Mesothelial cell of epicardium (in vitro differentiated cells): Measurements from ENCODE around the gene FUT8. TPM values are rescaled to one million over a fixed set of nuclear protein-coding genes. Genes with fewer than 3 reads are reported as not detected.

Experiments used
- DNase-seq, 2 experiments: peaks; one replicate each; pipeline ENCODE4 v3.0.0; 2021; ENCODE audit warnings: low spot score in 2 of 2; ENCODE audit not compliant: unreplicated experiment in 2 of 2
- H3K27ac Mint-ChIP-seq: 2 replicates; pipeline ENCODE4 v1.8.0; 2021; ENCODE audit warnings: mixed read lengths
- H3K27me3 Mint-ChIP-seq: 2 replicates; pipeline ENCODE4 v1.8.0; 2021; ENCODE audit warnings: low read depth, mixed read lengths
- H3K36me3 Mint-ChIP-seq: 2 replicates; pipeline ENCODE4 v1.8.0; 2021; ENCODE audit warnings: mixed read lengths
- H3K4me1 Mint-ChIP-seq: 2 replicates; pipeline ENCODE4 v1.8.0; 2021; ENCODE audit warnings: mixed read lengths
- H3K4me3 Mint-ChIP-seq: 2 replicates; pipeline ENCODE4 v1.8.0; 2021; ENCODE audit warnings: mild to moderate bottlenecking, moderate library complexity, mixed read lengths
- H3K9me3 Mint-ChIP-seq: 2 replicates; pipeline ENCODE4 v1.8.0; 2021; ENCODE audit warnings: mixed read lengths
- total RNA-seq: library from RNA; stranded (reverse); gene quantifications from 3 replicates; pipeline ENCODE4 v1.2.1, GENCODE V29; 2021
- TF ChIP-seq, protein P1 (sequence below): fragments of 200-600 bp; sonication (generic); IDR thresholded peaks from one replicate; pipeline ENCODE4 v1.5.0; 2021; ENCODE audit warnings: antibody characterized with exemption; ENCODE audit not compliant: unreplicated experiment

Gene FUT8
- total RNA-seq, 1 donor from 2014 or later: 49.4 TPM

DNA sequence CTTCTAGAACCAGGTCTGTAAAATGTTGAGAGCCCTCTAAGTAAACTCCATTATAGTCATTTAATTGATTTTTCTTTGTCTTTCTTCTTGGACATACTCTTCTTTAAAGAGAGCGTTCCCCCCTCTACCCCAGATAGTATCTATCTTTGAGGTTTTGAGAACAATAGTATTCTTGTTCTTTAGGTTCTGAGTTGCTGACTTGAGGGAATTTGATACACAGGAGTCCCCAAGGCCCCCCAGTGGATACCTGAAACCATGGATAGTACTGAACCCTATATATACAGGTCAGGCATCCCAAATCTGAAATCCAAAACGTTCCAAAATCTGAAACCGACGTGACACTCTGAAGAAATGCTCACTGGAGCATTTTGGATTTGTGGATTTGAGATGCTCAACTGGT is 65.5 kb downstream of the FUT8 start:
- Mint-ChIP-seq H3K27me3 (peaks cover 15% of the 10 kb centered on the region), H3K36me3 (peaks cover 2% of the 10 kb centered on the region), H3K4me1 (peaks cover 22% of the 10 kb centered on the region), H3K27ac (no peak overlapping the region), H3K9me3 (peaks cover 3% of the 10 kb centered on the region), H3K4me3 (no peak overlapping the region)
- DNase-seq: no peak
- TF ChIP-seq, protein P1, sequence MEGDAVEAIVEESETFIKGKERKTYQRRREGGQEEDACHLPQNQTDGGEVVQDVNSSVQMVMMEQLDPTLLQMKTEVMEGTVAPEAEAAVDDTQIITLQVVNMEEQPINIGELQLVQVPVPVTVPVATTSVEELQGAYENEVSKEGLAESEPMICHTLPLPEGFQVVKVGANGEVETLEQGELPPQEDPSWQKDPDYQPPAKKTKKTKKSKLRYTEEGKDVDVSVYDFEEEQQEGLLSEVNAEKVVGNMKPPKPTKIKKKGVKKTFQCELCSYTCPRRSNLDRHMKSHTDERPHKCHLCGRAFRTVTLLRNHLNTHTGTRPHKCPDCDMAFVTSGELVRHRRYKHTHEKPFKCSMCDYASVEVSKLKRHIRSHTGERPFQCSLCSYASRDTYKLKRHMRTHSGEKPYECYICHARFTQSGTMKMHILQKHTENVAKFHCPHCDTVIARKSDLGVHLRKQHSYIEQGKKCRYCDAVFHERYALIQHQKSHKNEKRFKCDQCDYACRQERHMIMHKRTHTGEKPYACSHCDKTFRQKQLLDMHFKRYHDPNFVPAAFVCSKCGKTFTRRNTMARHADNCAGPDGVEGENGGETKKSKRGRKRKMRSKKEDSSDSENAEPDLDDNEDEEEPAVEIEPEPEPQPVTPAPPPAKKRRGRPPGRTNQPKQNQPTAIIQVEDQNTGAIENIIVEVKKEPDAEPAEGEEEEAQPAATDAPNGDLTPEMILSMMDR: no peak

DNA sequence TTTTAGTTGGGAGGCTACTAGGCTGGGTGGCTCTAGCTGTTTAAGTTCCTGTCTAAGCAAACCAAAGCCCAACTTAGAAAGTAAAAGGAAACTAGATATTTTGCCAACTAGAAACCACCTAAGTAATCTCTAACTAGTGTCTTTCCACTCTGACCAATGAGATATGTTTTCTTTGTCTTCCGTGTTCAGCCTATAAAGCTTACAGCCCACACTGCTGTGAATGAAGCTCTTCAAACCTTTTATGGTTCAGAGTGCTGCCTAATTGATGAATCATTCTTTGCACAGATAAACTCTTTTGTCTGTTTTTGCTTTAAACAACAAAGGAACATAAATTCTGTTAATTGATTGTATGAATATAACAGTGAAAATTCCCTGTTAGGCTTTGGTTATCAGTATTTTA is 66.1 kb downstream of the FUT8 start:
- Mint-ChIP-seq H3K4me1 (peaks cover 19% of the 10 kb centered on the region), H3K9me3 (peaks cover 3% of the 10 kb centered on the region), H3K36me3 (peaks cover 2% of the 10 kb centered on the region), H3K27ac (no peak overlapping the region), H3K27me3 (peaks cover 15% of the 10 kb centered on the region), H3K4me3 (no peak overlapping the region)
- DNase-seq: no peak
- TF ChIP-seq, protein P1: no peak

DNA sequence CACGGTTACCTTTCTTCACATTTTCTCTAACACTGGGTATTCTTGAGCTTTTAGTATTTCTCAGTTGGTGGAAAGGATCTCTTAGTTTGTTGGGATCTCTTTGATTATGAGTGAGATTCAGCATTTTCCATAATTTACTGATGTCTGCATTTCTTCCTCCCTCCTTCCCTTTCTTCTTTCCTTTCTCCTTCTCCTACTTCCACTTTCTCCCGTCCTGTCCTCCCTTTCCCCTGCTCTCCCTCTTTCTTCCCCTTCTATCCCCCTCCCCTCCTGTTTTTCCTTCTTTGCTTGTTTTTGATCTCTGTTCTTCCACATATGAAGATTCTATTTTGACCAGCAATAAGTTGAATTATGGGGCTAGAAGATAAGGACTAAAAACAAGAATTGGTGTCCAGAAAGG is 66.9 kb downstream of the FUT8 start:
- Mint-ChIP-seq H3K36me3 (peaks cover 7% of the 10 kb centered on the region), H3K9me3 (peaks cover 3% of the 10 kb centered on the region), H3K4me1 (peaks cover 14% of the 10 kb centered on the region), H3K27ac (no peak overlapping the region), H3K27me3 (peaks cover 15% of the 10 kb centered on the region), H3K4me3 (no peak overlapping the region)
- no peak for DNase-seq
- TF ChIP-seq, protein P1: no peak

DNA sequence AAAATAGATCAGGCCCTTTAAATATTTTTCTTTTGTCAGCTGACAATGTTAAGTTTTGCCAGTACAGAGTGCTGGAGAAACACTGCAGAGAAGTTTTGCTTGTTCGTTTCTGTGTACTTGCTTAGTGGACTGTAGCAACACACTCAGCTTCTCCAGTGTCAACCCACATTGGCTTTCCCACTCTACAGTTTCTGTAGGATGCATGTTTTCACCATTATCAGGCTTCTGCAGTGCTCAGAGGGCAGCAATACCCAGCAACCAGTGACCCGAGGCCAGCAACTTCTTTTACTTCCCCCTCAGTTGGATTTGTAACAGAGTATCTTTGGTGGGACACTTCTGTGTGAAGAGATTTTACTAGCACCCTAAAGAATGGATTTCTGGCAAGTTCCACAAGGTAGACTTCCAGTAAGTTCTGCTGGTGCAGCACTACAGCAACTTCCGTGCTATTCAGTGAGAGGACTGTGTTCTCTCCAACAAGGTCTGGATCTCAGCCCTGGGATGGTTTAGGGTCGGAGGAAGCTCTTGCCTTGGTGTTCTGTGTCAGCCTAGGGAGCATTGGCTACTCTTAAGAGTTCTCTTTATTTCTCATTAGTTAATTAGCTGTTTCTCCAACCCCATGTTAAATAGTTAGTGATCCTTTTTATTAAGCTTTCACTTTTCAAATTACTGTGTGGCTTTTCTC is 70.4 kb downstream of the FUT8 start:
- TF ChIP-seq, protein P1: no peak
- Mint-ChIP-seq H3K9me3 (peaks cover 4% of the 10 kb centered on the region), H3K4me1 (peaks cover 33% of the 10 kb centered on the region), H3K4me3 (no peak overlapping the region), H3K27ac (no peak overlapping the region), H3K36me3 (peaks cover 8% of the 10 kb centered on the region), H3K27me3 (peaks cover 9% of the 10 kb centered on the region)
- DNase-seq: no peak

DNA sequence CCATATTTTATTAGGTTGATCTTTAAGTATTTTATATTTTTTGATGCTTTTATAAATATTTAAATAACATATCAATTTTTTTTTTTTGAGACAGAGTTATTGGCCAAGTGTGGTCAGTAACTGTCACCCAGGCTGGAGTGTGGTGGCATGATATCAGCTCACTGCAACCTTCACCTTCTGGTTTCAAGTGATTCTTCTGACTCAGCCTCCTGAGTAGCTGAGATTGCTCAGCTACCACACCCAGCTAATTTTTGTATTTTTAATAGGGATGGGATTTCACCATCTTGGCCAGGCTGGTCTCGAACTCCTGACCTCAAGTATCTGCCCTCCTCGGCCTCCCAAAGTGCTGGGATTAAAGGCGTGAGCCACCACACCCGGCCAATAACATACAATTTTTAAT is 71.1 kb downstream of the FUT8 start:
- Mint-ChIP-seq H3K4me3 (no peak overlapping the region), H3K27me3 (peaks cover 9% of the 10 kb centered on the region), H3K36me3 (peaks cover 8% of the 10 kb centered on the region), H3K27ac (no peak overlapping the region), H3K4me1 (peaks cover 33% of the 10 kb centered on the region), H3K9me3 (peaks cover 4% of the 10 kb centered on the region)
- TF ChIP-seq, protein P1: no peak
- no peak for DNase-seq

DNA sequence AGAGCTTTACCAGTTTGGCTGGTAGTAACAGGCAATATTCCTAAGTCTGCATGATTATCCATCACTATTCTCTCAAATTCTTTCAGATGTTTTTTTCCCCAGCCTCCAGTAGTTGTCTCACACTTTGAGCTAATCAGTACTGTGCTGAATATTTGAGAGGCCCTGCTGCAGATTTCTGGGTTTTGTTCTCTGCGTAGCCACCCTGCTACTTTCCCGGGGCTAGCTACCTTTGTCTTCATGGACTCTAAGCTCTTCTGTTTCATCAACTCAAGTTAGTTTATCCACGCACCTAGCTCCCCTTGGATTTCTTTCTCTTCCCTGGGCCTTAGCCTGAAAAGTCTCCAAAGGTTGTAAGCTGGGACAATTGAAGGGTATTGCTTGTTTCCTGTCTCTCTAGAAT is 73.0 kb downstream of the FUT8 start:
- peaks cover 31% of the 10 kb centered on the region for H3K4me1 Mint-ChIP-seq
- no peak for DNase-seq
- peak overlapping the region; percentile 91 for H3K27ac Mint-ChIP-seq

More for the DNA sequence above, 73.0 kb downstream of the FUT8 start:
- Mint-ChIP-seq H3K9me3 (peaks cover 4% of the 10 kb centered on the region), H3K27me3 (peaks cover 9% of the 10 kb centered on the region), H3K4me3 (no peak overlapping the region), H3K36me3 (peaks cover 8% of the 10 kb centered on the region)
- TF ChIP-seq, protein P1: no peak
